Lung (tissue), 12 donors: ENCODE measurements around the gene ZC3H8. TPM values are rescaled to one million over a fixed set of nuclear protein-coding genes. Genes with fewer than 3 reads are reported as not detected.
"Not testable (repeated sequence)": the region's sequence is repeated elsewhere in the genome, so short reads cannot be mapped to it uniquely, and the experiment has no call there.

ENCODE experiments used
- ATAC-seq: fragments of 200-7000 bp; cut with Tn5 transposase; one replicate; pipeline ENCODE4 v1.9.1; 2020; ENCODE audit warnings: moderate number of reproducible peaks; ENCODE audit not compliant: insufficient read depth, low FRiP score
- DNase-seq, 3 donors: peaks; one replicate each; pipeline ENCODE4 v3.0.0-alpha.2; 2013 to 2017
- H3K27ac ChIP-seq, 2 donors: one replicate each; pipeline ENCODE4 v1.5.1; 2013; ENCODE audit warnings: mild to moderate bottlenecking in 2 of 2, moderate library complexity in 2 of 2, control low read depth in 1 of 2, inconsistent platforms in 1 of 2, low read depth in 1 of 2, low read length in 1 of 2
- H3K27me3 ChIP-seq, 3 donors: one replicate each; pipeline ENCODE4 v1.5.1; 2013; ENCODE audit warnings: low read length in 2 of 3; ENCODE audit not compliant: control insufficient read depth in 3 of 3, insufficient read depth in 3 of 3
- H3K36me3 ChIP-seq, 4 donors: one replicate each; pipeline ENCODE4 v1.5.1; 2013; ENCODE audit warnings: low read length in 4 of 4, mild to moderate bottlenecking in 1 of 4, moderate library complexity in 1 of 4; ENCODE audit not compliant: control insufficient read depth in 4 of 4, insufficient read depth in 4 of 4
- H3K4me1 ChIP-seq, 5 donors: one replicate each; pipeline ENCODE4 v1.5.1; 2013; ENCODE audit warnings: low read length in 5 of 5, mild to moderate bottlenecking in 2 of 5, moderate library complexity in 1 of 5; ENCODE audit not compliant: control insufficient read depth in 5 of 5, insufficient read depth in 5 of 5
- H3K4me3 ChIP-seq: one replicate; pipeline ENCODE4 v1.5.1; 2013; ENCODE audit warnings: mild to moderate bottlenecking, control low read depth, moderate library complexity
- H3K9ac ChIP-seq, 2 donors: one replicate each; pipeline ENCODE4 v1.5.1; 2013; ENCODE audit warnings: low read length in 2 of 2, control low read depth in 1 of 2; ENCODE audit not compliant: insufficient read depth in 1 of 2
- H3K9me3 ChIP-seq, 4 donors: one replicate each; pipeline ENCODE4 v1.5.1; 2013; ENCODE audit warnings: low read length in 3 of 4, mild to moderate bottlenecking in 1 of 4, moderate library complexity in 1 of 4; ENCODE audit not compliant: control insufficient read depth in 4 of 4, insufficient read depth in 3 of 4
- CTCF ChIP-seq: IDR thresholded peaks from 2 replicates; pipeline ENCODE4 v1.5.1; 2012; ENCODE audit warnings: mild to moderate bottlenecking; ENCODE audit errors: control extremely low read depth, extremely low read depth
- WGBS, 2 donors: extraction: QIAGEN DNeasy Blood & Tissue Kit; methylation state at CpG; one replicate each; pipeline ENCODE4 v1.1.7; 2013; 5-methylcytosine and 5-hydroxymethylcytosine counted together
- polyA plus RNA-seq, 2 donors: library from polyadenylated mRNA; stranded (reverse); fragments of 200-250 nt; gene quantifications; one replicate each; pipeline ENCODE4 v1.2.1, GENCODE V29; 2013
- total RNA-seq, 2 donors: library from RNA; depleted of rRNA in 1 of 2; stranded (reverse); fragments of >200 nt in 1 of 2; gene quantifications; one replicate each; pipeline ENCODE4 v1.2.1, GENCODE V29; 2014 to 2021
- donor health status: control.
- donor health status: control.
- donor health status: Bipolar disorder and iron deficiency.
- donor health status: healthy.
- donor health status: DM: yes; HTN: yes; CAD: no.

ZC3H8 gene
- total and polyA plus RNA-seq, 4 donors, result 2.1 to 24.9 (median 5.3) TPM

DNA sequence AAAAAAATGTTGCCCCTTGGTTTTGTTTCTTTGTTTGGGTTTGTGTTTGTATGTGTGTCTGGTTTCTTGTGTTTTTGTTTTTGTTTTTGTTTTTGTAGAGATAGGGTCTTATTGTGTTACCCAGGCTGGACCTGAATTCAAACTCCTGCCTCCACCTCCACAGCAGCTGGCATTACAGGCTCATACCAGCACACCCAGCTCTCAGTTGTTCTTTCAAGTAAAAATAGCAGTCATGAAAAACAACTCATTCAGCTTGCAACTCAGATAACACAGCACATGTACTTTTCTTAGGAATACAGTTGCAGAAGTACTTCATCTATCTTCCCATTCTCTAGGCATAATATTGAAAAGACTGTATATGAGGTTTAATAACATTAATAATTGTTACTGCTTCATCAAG is 37.0 kb downstream of the ZC3H8 start:
- Histone ChIP-seq H3K9ac (no peak overlapping the region), H3K36me3 (peaks cover 4 to 27% (median 16%) of the 10 kb centered on the region in 4 donors), H3K27me3 (no peaks in the 10 kb centered on the region), H3K4me3 (no peak overlapping the region), H3K9me3 (peaks cover 0 to 4% (median under 1%) of the 10 kb centered on the region in 4 donors), H3K4me1 (no peaks in the 10 kb centered on the region), H3K27ac (no peak overlapping the region)
- no peak for TF ChIP-seq CTCF
- ATAC-seq (no peak), DNase-seq (no peak)

DNA sequence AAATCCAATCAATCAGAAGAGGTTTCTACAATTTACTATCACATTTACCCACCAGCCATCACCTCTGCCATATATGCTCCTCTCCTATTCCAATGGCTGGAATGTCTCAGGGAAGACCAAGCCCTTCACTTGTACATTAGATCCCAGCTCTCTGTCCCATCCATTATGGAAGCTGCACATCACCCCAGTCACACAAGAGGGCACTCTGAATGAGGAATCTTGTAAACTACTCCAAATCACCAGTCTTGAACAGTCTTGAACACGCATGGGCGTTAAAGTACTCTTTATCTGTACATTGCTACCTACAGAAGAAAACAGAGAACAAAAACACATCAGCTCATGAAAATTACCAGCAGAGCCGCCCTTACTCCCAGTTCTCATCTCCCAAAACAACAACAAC is 38.7 kb downstream of the ZC3H8 start:
- Histone ChIP-seq H3K9ac (no peak overlapping the region), H3K4me3 (no peak overlapping the region), H3K27me3 (no peaks in the 10 kb centered on the region), H3K36me3 (peaks cover 7 to 24% (median 11%) of the 10 kb centered on the region in 4 donors), H3K27ac (no peak overlapping the region), H3K4me1 (no peaks in the 10 kb centered on the region), H3K9me3 (peaks cover 0 to 2% (median under 1%) of the 10 kb centered on the region in 4 donors)
- TF ChIP-seq CTCF, result no peak
- ATAC-seq, result no peak
- DNase-seq, result peak in 1 of 3 donors; percentile 6
- WGBS, 2 donors, result 95 to 96% methylated on average over 3 of the region's 3 CpGs

GRCh38 chr2:112207905-112208304 is 46.9 kb downstream of the ZC3H8 start:
- not testable (repeated sequence) for H3K36me3 ChIP-seq, H3K9ac ChIP-seq, ATAC-seq, H3K27ac ChIP-seq, H3K4me3 ChIP-seq, H3K4me1 ChIP-seq, H3K27me3 ChIP-seq, DNase-seq
- WGBS, 2 donors, result 86 to 95% methylated on average over 3 of the region's 3 CpGs
- H3K9me3 ChIP-seq, result peaks cover 0 to 11% (median 4%) of the 10 kb centered on the region in 4 donors

DNA sequence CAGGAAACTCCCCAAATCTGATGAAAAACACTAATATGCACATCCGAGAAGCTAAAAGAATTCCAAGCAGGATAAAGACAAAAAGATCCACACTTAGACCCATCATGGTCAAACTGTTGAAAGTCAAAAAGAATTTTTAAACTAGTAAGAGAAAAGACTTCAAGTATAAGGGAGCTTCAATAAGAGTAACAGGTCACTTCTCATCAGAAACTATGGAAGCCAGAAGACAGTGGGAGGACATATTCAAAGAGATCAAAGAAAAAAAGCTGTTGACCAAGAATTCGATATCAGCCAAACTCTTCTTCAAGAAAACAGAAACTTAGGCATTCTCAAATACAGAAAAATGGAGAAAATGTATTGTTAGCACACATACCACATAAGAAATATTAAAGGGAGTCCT is 50.4 kb downstream of the ZC3H8 start:
- Histone ChIP-seq H3K27me3 (no peaks in the 10 kb centered on the region), H3K9ac (no peak overlapping the region), H3K36me3 (no peaks in the 10 kb centered on the region), H3K4me3 (no peak overlapping the region), H3K4me1 (no peaks in the 10 kb centered on the region), H3K9me3 (peaks cover 0 to 12% (median 7%) of the 10 kb centered on the region in 4 donors), H3K27ac (no peak overlapping the region)
- TF ChIP-seq CTCF, result no peak
- DNase-seq, result no peak
- 95 to 96% methylated on average over 2 of the region's 2 CpGs for WGBS, 2 donors
- no peak for ATAC-seq
